Measurements from ENCODE around the gene LITAF. TPM values are rescaled to one million over a fixed set of nuclear protein-coding genes. Genes with fewer than 3 reads are reported as not detected.

Gene LITAF
- total RNA-seq, 2 experiments from 2014 or later = 12.2 to 43.2 TPM

- no peak for DNase-seq (ENCODE audit: low spot score)
- BruUV-seq (replicated peaks) = no TSS peak
- intact Hi-C loops (cut with micrococcal nuclease; ENCODE audit: unreplicated experiment) = no loop called here
- H3K4me1 ChIP-seq (ENCODE audit: insufficient read depth, low read length, poor library complexity, severe bottlenecking) = peaks cover 1% of the 10 kb centered on the region
- H2AFZ ChIP-seq (ENCODE audit: low read length) = no peak overlapping the region
- H3K9me2 ChIP-seq (ENCODE audit: insufficient read depth, low read length) = no peaks in the 10 kb centered on the region
- no peaks in the 10 kb centered on the region for H4K20me1 ChIP-seq (ENCODE audit: insufficient read depth, low read length)
- ChIA-PET POLR2A (no interaction called here), CTCF (ENCODE audit: unreplicated experiment) (no interaction called here)
- H3K36me3 ChIP-seq (ENCODE audit: insufficient read depth, low read length) = no peaks in the 10 kb centered on the region
- H3K4me2 ChIP-seq (ENCODE audit: low read length) = no peak overlapping the region
- H3K27ac ChIP-seq (ENCODE audit: low read depth, low read length, poor library complexity, severe bottlenecking) = no peak overlapping the region
- TF ChIP-seq EZH2phosphoT487 (IDR thresholded peaks at IDR 0.05; ENCODE audit: borderline replicate concordance, low read depth, low read length) (no peak), CTCF (conservative IDR thresholded peaks at IDR 0.05; ENCODE audit: low read length) (no peak)
- H3K9me3 ChIP-seq (ENCODE audit: low read length) = no peaks in the 10 kb centered on the region
- no peak overlapping the region for H3K4me3 ChIP-seq (ENCODE audit: low read depth, low read length, poor library complexity, severe bottlenecking)
- H3K79me2 ChIP-seq (ENCODE audit: insufficient read depth, low read depth, low read length) = no peaks in the 10 kb centered on the region
Observed at GRCh38 chr16:11565665-11566064, 21.1 kb downstream of the LITAF start.

GRCh38 chr16:11564046-11564926 is 22.4 kb downstream of the LITAF start:
- H3K4me3 ChIP-seq (ENCODE audit: low read depth, low read length, poor library complexity, severe bottlenecking) = no peak overlapping the region
- no peaks in the 10 kb centered on the region for H3K79me2 ChIP-seq (ENCODE audit: insufficient read depth, low read depth, low read length)
- no peak overlapping the region for H3K4me2 ChIP-seq (ENCODE audit: low read length)
- H3K36me3 ChIP-seq (ENCODE audit: insufficient read depth, low read length) = no peaks in the 10 kb centered on the region
- TF ChIP-seq EZH2phosphoT487 (IDR thresholded peaks at IDR 0.05; ENCODE audit: borderline replicate concordance, low read depth, low read length) = no peak
- no peak for TF ChIP-seq CTCF (conservative IDR thresholded peaks at IDR 0.05; ENCODE audit: low read length)
- H3K9me3 ChIP-seq (ENCODE audit: low read length) = no peaks in the 10 kb centered on the region
- no peak for DNase-seq (ENCODE audit: low spot score)
- H2AFZ ChIP-seq (ENCODE audit: low read length) = no peak overlapping the region
- intact Hi-C loops (cut with micrococcal nuclease; ENCODE audit: unreplicated experiment) = no loop called here
- no peaks in the 10 kb centered on the region for H4K20me1 ChIP-seq (ENCODE audit: insufficient read depth, low read length)
- ChIA-PET CTCF (ENCODE audit: unreplicated experiment) (no interaction called here), POLR2A (no interaction called here)
- no peaks in the 10 kb centered on the region for H3K4me1 ChIP-seq (ENCODE audit: insufficient read depth, low read length, poor library complexity, severe bottlenecking)
- no peak overlapping the region for H3K27ac ChIP-seq (ENCODE audit: low read depth, low read length, poor library complexity, severe bottlenecking)
- BruUV-seq (replicated peaks) = no TSS peak
- no peaks in the 10 kb centered on the region for H3K9me2 ChIP-seq (ENCODE audit: insufficient read depth, low read length)

GRCh38 chr16:11563493-11564040 is 23.2 kb downstream of the LITAF start:
- Histone ChIP-seq H3K79me2 (ENCODE audit: insufficient read depth, low read depth, low read length) (no peaks in the 10 kb centered on the region), H3K4me1 (ENCODE audit: insufficient read depth, low read length, poor library complexity, severe bottlenecking) (no peaks in the 10 kb centered on the region)

More at GRCh38 chr16:11563493-11564040, 23.2 kb downstream of the LITAF start:
- Histone ChIP-seq H3K36me3 (ENCODE audit: insufficient read depth, low read length) (no peaks in the 10 kb centered on the region), H3K4me2 (ENCODE audit: low read length) (no peak overlapping the region), H3K9me2 (ENCODE audit: insufficient read depth, low read length) (no peaks in the 10 kb centered on the region), H3K9me3 (ENCODE audit: low read length) (no peaks in the 10 kb centered on the region), H4K20me1 (ENCODE audit: insufficient read depth, low read length) (no peaks in the 10 kb centered on the region), H3K27ac (ENCODE audit: low read depth, low read length, poor library complexity, severe bottlenecking) (no peak overlapping the region), H3K4me3 (ENCODE audit: low read depth, low read length, poor library complexity, severe bottlenecking) (no peak overlapping the region), H2AFZ (ENCODE audit: low read length) (no peak overlapping the region)
- intact Hi-C loops (cut with micrococcal nuclease; ENCODE audit: unreplicated experiment) = no loop called here
- CTCF ChIA-PET (ENCODE audit: unreplicated experiment) = no interaction called here
- TF ChIP-seq CTCF (conservative IDR thresholded peaks at IDR 0.05; ENCODE audit: low read length) = no peak
- TF ChIP-seq EZH2phosphoT487 (IDR thresholded peaks at IDR 0.05; ENCODE audit: borderline replicate concordance, low read depth, low read length) = no peak
- no peak for DNase-seq (ENCODE audit: low spot score)
- POLR2A ChIA-PET = interaction anchor here (0.7 kb wide), 1 partner anchor 139 kb away, joined by 3 read pairs; no protein-coding TSS in a partner anchor
- no TSS peak for BruUV-seq (replicated peaks)
